GM12878 (cell line): ENCODE results near the gene MLLT3. TPM values are rescaled to one million over a fixed set of nuclear protein-coding genes. Genes with fewer than 3 reads are reported as not detected.

ENCODE experiments used
- ATAC-seq: fragments of 200-7000 bp; cut with Tn5 transposase; 3 replicates; pipeline ENCODE4 v1.9.1; 2020; ENCODE audit warnings: mild to moderate bottlenecking, moderate library complexity
- BruUV-seq: library from RNA; stranded (reverse); fragments of 400-500 nt; replicated peaks from 2 replicates; lab custom pipeline; 2021; lab: Mats Ljungman, UMichigan
- CTCF ChIA-PET: fragments of 300-600 bp; sonication (Branson Sonifier 250); formaldehyde crosslinking; extraction: SDS; loops from one replicate; lab custom pipeline; 2021; ENCODE audit warnings: inconsistent platforms; lab: Yijun Ruan, JAX
- POLR2A ChIA-PET: fragments of 350-600 bp; formaldehyde crosslinking; extraction: SDS; loops from one replicate; lab custom pipeline; 2021; ENCODE audit warnings: inconsistent platforms; lab: Charles Lee
- RAD21 ChIA-PET: fragments of 300-600 bp; sonication (Branson Sonifier 250); formaldehyde crosslinking; loops from one replicate; lab custom pipeline; 2023; ENCODE audit warnings: antibody characterized with exemption; ENCODE audit not compliant: unreplicated experiment; lab: Charles Lee
- SMC1A ChIA-PET: fragments of 300-600 bp; sonication (Branson Sonifier 250); formaldehyde crosslinking; loops from one replicate; lab custom pipeline; 2023; ENCODE audit not compliant: unreplicated experiment, uncharacterized antibody; lab: Charles Lee
- DNase-seq: peaks from one replicate; pipeline ENCODE4 v3.0.0-alpha.2; 2011; ENCODE audit warnings: low read depth, low spot score
- FAIRE-seq: peaks from 3 replicates; lab custom pipeline; 2011; peaks lifted over from hg19 to GRCh38; lab: Jason Lieb, UNC
- H2AFZ ChIP-seq: 2 replicates; pipeline ENCODE4 v1.6.0; 2011; ENCODE audit warnings: low read depth, low read length, control low read depth; ENCODE audit not compliant: control insufficient read depth
- H3K27ac ChIP-seq: 2 replicates; pipeline ENCODE4 v1.5.1; 2011; ENCODE audit warnings: control low read depth; ENCODE audit not compliant: control insufficient read depth, insufficient read depth
- H3K27me3 ChIP-seq, 2 experiments: replicated peaks in 1 of 2; 2 replicates each; pipeline versions ENCODE4 v1.6.0 to v1.6.1; 2011; ENCODE audit warnings: low read length in 1 of 2; ENCODE audit not compliant: control insufficient read depth in 2 of 2, insufficient read depth in 2 of 2
- H3K36me3 ChIP-seq, 2 experiments: 2 replicates each; pipeline ENCODE4 v1.5.1; 2011; ENCODE audit warnings: low read length in 1 of 2; ENCODE audit not compliant: control insufficient read depth in 2 of 2, insufficient read depth in 2 of 2
- H3K4me1 ChIP-seq: 2 replicates; pipeline ENCODE4 v1.6.1; 2011; ENCODE audit warnings: mild to moderate bottlenecking, low read length, moderate library complexity, mixed read lengths; ENCODE audit not compliant: control insufficient read depth, insufficient read depth
- H3K4me2 ChIP-seq: 2 replicates; pipeline ENCODE4 v1.6.0; 2011; ENCODE audit warnings: control low read depth; ENCODE audit not compliant: control insufficient read depth, insufficient read depth
- H3K4me3 ChIP-seq: fragments of 200-600 bp; sonication (generic); 2 replicates; pipeline ENCODE4 v1.5.1; 2016
- H3K79me2 ChIP-seq: 2 replicates; pipeline ENCODE4 v1.6.0; 2011; ENCODE audit warnings: low read length; ENCODE audit not compliant: control insufficient read depth, insufficient read depth
- H3K9ac ChIP-seq: 2 replicates; pipeline ENCODE4 v1.8.0; 2011; ENCODE audit warnings: low read length, control low read depth, mixed read lengths; ENCODE audit not compliant: control insufficient read depth, insufficient read depth
- H3K9me3 ChIP-seq: replicated peaks from 3 replicates; pipeline ENCODE4 v1.5.1; 2011; ENCODE audit warnings: mild to moderate bottlenecking, low read length; ENCODE audit not compliant: control insufficient read depth, insufficient read depth
- H4K20me1 ChIP-seq: 2 replicates; pipeline ENCODE4 v1.6.0; 2011; ENCODE audit not compliant: control insufficient read depth, insufficient read depth
- BRCA1 ChIP-seq: IDR thresholded peaks from 2 replicates; pipeline ENCODE4 v1.6.1; 2011; ENCODE audit warnings: low read depth, low read length, improper control_type of control experiment
- DPF2 ChIP-seq: fragments of 450-650 bp; IDR thresholded peaks from 2 replicates; pipeline ENCODE4 v1.6.1; 2017; ENCODE audit warnings: mild to moderate bottlenecking
- HCFC1 ChIP-seq: fragments of 150-350 bp; IDR thresholded peaks from 2 replicates; pipeline ENCODE4 v1.6.1; 2014; ENCODE audit warnings: low read length
- LARP7 ChIP-seq: fragments of 450-650 bp; IDR thresholded peaks from 2 replicates; pipeline ENCODE4 v1.6.1; 2017; ENCODE audit warnings: mild to moderate bottlenecking
- MTA2 ChIP-seq: fragments of 450-650 bp; IDR thresholded peaks from 2 replicates; pipeline ENCODE4 v1.6.1; 2016; ENCODE audit warnings: low read depth, mild to moderate bottlenecking, moderate library complexity
- NFYB ChIP-seq: IDR thresholded peaks from 2 replicates; pipeline ENCODE4 v1.6.1; 2011; ENCODE audit warnings: low read depth, mild to moderate bottlenecking, low read length, improper control_type of control experiment, moderate library complexity; ENCODE audit not compliant: insufficient read depth
- NR2F1 ChIP-seq: fragments of 450-650 bp; conservative IDR thresholded peaks from 2 replicates; pipeline ENCODE4 v1.6.1; 2017; ENCODE audit warnings: mild to moderate bottlenecking
- STAT3 ChIP-seq: IDR thresholded peaks from 2 replicates; pipeline ENCODE4 v1.6.1; 2011; ENCODE audit warnings: low read depth, low read length, improper control_type of control experiment
- USF2 ChIP-seq: IDR thresholded peaks from 2 replicates; pipeline ENCODE4 v1.6.1; 2011; ENCODE audit warnings: low read depth, low read length, improper control_type of control experiment, borderline replicate concordance
- YBX1 ChIP-seq: fragments of 450-650 bp; IDR thresholded peaks from 2 replicates; pipeline ENCODE4 v1.6.1; 2016; ENCODE audit warnings: antibody characterized with exemption
- ZBED1 ChIP-seq: IDR thresholded peaks from 2 replicates; pipeline ENCODE4 v1.6.1; 2016; ENCODE audit warnings: borderline replicate concordance
- ZNF274 ChIP-seq: IDR thresholded peaks from one replicate; pipeline ENCODE4 v1.8.0; 2011; ENCODE audit not compliant: insufficient read length, insufficient read depth
- WGBS: methylation state at CpG from one replicate; pipeline ENCODE4 v1.1.6; 2016; ENCODE audit warnings: low lambda C conversion rate; ENCODE audit not compliant: insufficient replicate concordance, insufficient coverage; ENCODE audit errors: missing lambda C conversion rate; 5-methylcytosine and 5-hydroxymethylcytosine counted together
- in situ Hi-C: fragments of 300-500 bp; cut with MboI; formaldehyde crosslinking; loops from 9 replicates; pipeline ENCODE4 v1.14.3; 2018; ENCODE audit warnings: mixed read lengths
- intact Hi-C: fragments of 100-400 bp; cut with micrococcal nuclease; formaldehyde crosslinking; loops from one replicate; pipeline ENCODE4 v1.14.2; 2022; ENCODE audit not compliant: unreplicated experiment
- polyA plus RNA-seq, 11 experiments: library from polyadenylated mRNA; depleted of rRNA in 4 of 11; unstranded in 6 of 11; stranded (reverse) in 5 of 11; fragments of >200 nt; fragmentation: Nextera tagmentation in 4 of 11; fragmentation: Illumina TruSeq in 1 of 11; extraction: Ambion mirVana in 4 of 11; extraction: Trizol in 1 of 11; gene quantifications; 1 replicate in 1 of 11; 2 replicates in 10 of 11; pipeline versions ENCODE4 v1.2.1 to v1.2.3, GENCODE V29; 2011 to 2016; ENCODE audit warnings: inconsistent platforms in 2 of 11, missing spikeins in 2 of 11, low read depth in 1 of 11
- total RNA-seq, 4 experiments: library from RNA; depleted of rRNA in 3 of 4; stranded (reverse); fragments of >200 nt in 3 of 4; fragmentation: Illumina TruSeq in 1 of 4; extraction: Trizol in 1 of 4; gene quantifications; 2 replicates each; pipeline versions ENCODE4 v1.2.1 to v1.2.3, GENCODE V29; 2013 to 2021
- TF ChIP-seq, protein P1 (sequence below): fragments of 450-650 bp; IDR thresholded peaks from 2 replicates; pipeline ENCODE4 v1.6.1; 2018; ENCODE audit warnings: borderline replicate concordance, mild to moderate bottlenecking; ENCODE audit not compliant: partially characterized antibody
- TF ChIP-seq, protein P2 (sequence below): fragments of 450-650 bp; IDR thresholded peaks from 2 replicates; pipeline ENCODE4 v1.6.1; 2014; ENCODE audit warnings: mild to moderate bottlenecking

Gene MLLT3
- total and polyA plus RNA-seq, 10 of the 15 experiments (the other 5 are each of a cell fraction or from before 2014, with no cell fraction given) = 17.7 to 72.3 (median 35.6) TPM

DNA sequence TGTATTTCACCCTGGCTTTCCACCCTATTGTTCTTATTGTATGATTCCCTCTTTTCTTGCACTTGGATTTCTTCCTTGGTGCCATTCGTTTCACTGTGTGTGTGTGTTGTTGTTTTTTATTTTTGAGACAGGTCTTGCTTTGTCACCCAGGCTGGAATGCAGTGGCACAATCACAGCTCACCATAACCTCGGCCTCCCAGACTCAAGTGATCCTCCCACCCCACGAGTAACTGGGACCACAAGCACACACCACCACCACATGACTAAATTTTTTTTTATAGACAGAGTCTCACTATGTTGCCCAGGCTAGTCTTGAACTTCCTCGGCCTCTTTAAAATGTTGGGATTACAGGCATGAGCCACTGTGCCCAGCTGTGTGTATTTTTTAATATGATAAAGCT, 72.0 kb downstream of the MLLT3 start:
- peaks cover 33% of the 10 kb centered on the region for H3K4me1 ChIP-seq
- no peaks in the 10 kb centered on the region for H3K36me3 ChIP-seq
- POLR2A ChIA-PET = interaction anchor here (0.6 to 0.7 kb wide), 2 partner anchors 20 to 22 kb away, joined by 3 read pairs; no protein-coding TSS in a partner anchor
- FAIRE-seq (no peak), ATAC-seq (no peak), DNase-seq (no peak)
- no peaks in the 10 kb centered on the region for H3K27me3 ChIP-seq
- no peak overlapping the region for H3K4me3 ChIP-seq
- no peaks in the 10 kb centered on the region; the same call in 2 of the 3 replicates for H3K9me3 ChIP-seq
- no peak overlapping the region for H2AFZ ChIP-seq
- no TSS peak for BruUV-seq
- H3K9ac ChIP-seq = no peak overlapping the region
- H3K79me2 ChIP-seq = peaks cover 60% of the 10 kb centered on the region
- WGBS = 62% methylated on average over 4 of the region's 4 CpGs
- no peak overlapping the region for H3K4me2 ChIP-seq
- TF ChIP-seq DPF2 = no peak
- no peak for TF ChIP-seq STAT3
- no peak for TF ChIP-seq HCFC1
- TF ChIP-seq YBX1 = no peak
- no peak for TF ChIP-seq MTA2
- TF ChIP-seq ZNF274 = no peak
- no peaks in the 10 kb centered on the region for H4K20me1 ChIP-seq
- SMC1A ChIA-PET = interaction anchor here (0.7 to 5.4 kb wide), 11 partner anchors 9 to 391 kb away, joined by 3 to 52 read pairs (median 4); partner anchors contain the start of gene MLLT3
- RAD21 ChIA-PET = interaction anchor here (0.6 to 1.3 kb wide), 3 partner anchors 29 to 74 kb away, joined by 3 to 6 read pairs (median 5); no protein-coding TSS in a partner anchor
- intact Hi-C loops = no loop called here
- in situ Hi-C loops = no loop called here
- CTCF ChIA-PET = interaction anchor here (1.4 to 5.3 kb wide), 2 partner anchors 68 to 391 kb away, joined by 4 to 32 read pairs; no protein-coding TSS in a partner anchor
- H3K27ac ChIP-seq = no peak overlapping the region

DNA sequence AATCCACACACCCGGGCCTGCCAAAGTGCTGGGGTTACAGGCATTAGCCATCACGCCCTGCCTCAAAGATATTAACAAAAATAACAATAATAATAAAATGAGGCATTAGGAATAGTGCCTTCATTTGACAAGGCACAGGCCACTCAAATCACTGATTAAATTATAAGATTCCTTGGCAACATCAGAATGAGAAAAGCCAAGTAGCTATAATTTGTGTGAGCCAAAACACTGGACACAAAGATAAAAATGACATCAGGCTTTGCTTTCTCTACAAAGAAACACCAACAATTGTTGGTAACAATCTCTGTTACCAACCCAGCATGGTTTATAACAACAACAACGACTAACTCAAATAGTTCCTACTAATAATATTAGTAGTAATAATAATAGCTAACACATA, 73.2 kb downstream of the MLLT3 start:
- CTCF ChIA-PET = no interaction called here
- BruUV-seq = no TSS peak
- FAIRE-seq (no peak), DNase-seq (no peak), ATAC-seq (no peak)
- intact Hi-C loops = no loop called here
- no peaks in the 10 kb centered on the region for H4K20me1 ChIP-seq
- no peak overlapping the region for H3K4me3 ChIP-seq
- H3K79me2 ChIP-seq = peaks cover 49% of the 10 kb centered on the region
- POLR2A ChIA-PET = interaction anchor here (1.2 kb wide), 1 partner anchor 13 kb away, joined by 4 read pairs; no protein-coding TSS in a partner anchor
- peaks cover 21% of the 10 kb centered on the region for H3K4me1 ChIP-seq
- RAD21 ChIA-PET = no interaction called here
- H3K9me3 ChIP-seq = peaks cover 2% of the 10 kb centered on the region; the same call in 2 of the 3 replicates
- H3K27me3 ChIP-seq = no peaks in the 10 kb centered on the region
- H3K36me3 ChIP-seq = no peaks in the 10 kb centered on the region
- no peak overlapping the region for H3K4me2 ChIP-seq
- SMC1A ChIA-PET = interaction anchor here (1.3 kb wide), 1 partner anchor 57 kb away, joined by 3 read pairs; no protein-coding TSS in a partner anchor
- WGBS = 95% methylated on average over 3 of the region's 3 CpGs
- no peak overlapping the region for H3K27ac ChIP-seq
- in situ Hi-C loops = no loop called here
- no peak overlapping the region for H2AFZ ChIP-seq
- H3K9ac ChIP-seq = no peak overlapping the region
- TF ChIP-seq NFYB = no peak
- TF ChIP-seq MTA2 = no peak
- TF ChIP-seq BRCA1 = no peak
- TF ChIP-seq, protein P1, sequence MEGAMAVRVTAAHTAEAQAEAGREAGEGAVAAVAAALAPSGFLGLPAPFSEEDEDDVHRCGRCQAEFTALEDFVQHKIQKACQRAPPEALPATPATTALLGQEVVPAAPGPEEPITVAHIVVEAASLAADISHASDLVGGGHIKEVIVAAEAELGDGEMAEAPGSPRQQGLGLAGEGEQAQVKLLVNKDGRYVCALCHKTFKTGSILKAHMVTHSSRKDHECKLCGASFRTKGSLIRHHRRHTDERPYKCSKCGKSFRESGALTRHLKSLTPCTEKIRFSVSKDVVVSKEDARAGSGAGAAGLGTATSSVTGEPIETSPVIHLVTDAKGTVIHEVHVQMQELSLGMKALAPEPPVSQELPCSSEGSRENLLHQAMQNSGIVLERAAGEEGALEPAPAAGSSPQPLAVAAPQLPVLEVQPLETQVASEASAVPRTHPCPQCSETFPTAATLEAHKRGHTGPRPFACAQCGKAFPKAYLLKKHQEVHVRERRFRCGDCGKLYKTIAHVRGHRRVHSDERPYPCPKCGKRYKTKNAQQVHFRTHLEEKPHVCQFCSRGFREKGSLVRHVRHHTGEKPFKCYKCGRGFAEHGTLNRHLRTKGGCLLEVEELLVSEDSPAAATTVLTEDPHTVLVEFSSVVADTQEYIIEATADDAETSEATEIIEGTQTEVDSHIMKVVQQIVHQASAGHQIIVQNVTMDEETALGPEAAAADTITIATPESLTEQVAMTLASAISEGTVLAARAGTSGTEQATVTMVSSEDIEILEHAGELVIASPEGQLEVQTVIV = no peak
- no peak for TF ChIP-seq NR2F1
- TF ChIP-seq USF2 = no peak
- TF ChIP-seq, protein P2, sequence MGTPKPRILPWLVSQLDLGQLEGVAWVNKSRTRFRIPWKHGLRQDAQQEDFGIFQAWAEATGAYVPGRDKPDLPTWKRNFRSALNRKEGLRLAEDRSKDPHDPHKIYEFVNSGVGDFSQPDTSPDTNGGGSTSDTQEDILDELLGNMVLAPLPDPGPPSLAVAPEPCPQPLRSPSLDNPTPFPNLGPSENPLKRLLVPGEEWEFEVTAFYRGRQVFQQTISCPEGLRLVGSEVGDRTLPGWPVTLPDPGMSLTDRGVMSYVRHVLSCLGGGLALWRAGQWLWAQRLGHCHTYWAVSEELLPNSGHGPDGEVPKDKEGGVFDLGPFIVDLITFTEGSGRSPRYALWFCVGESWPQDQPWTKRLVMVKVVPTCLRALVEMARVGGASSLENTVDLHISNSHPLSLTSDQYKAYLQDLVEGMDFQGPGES = no peak
- no peak for TF ChIP-seq LARP7
- no peak for TF ChIP-seq ZBED1
